Measurements from ENCODE around the gene PLPPR3. TPM values are rescaled to one million over a fixed set of nuclear protein-coding genes. Genes with fewer than 3 reads are reported as not detected.
A peak's percentile ranks its signal among the peaks of the same experiment; 100 is the strongest.
"Not testable (repeated sequence)": the region's sequence is repeated elsewhere in the genome, so short reads cannot be mapped to it uniquely, and the experiment has no call there.

Gene PLPPR3
- total and polyA plus RNA-seq, 9 donors: 0.13 to 0.90 (median 0.53) TPM

GRCh38 chr19:853614-854220 is 32.0 kb upstream of the PLPPR3 start:
- H3K27ac ChIP-seq (ENCODE audit: low read length): not testable (repeated sequence)
- 100% methylated on average over 5 of the region's 17 CpGs for WGBS (ENCODE audit: insufficient coverage)
- H3K27me3 ChIP-seq (ENCODE audit: control insufficient read depth, insufficient read depth, low read length): peaks cover 49% of the 10 kb centered on the region

GRCh38 chr19:853014-853585 is 31.3 kb upstream of the PLPPR3 start:
- Histone ChIP-seq H3K36me3 (ENCODE audit: control insufficient read depth, insufficient read depth, low read length) (no peaks in the 10 kb centered on the region), H3K9me3 (replicated peaks; ENCODE audit: control insufficient read depth, low read depth, low read length) (no peaks in the 10 kb centered on the region), H3K4me3 (ENCODE audit: low read length) (no peak overlapping the region), H3K27ac (ENCODE audit: low read length) (no peak overlapping the region), H3K27me3 (ENCODE audit: control insufficient read depth, insufficient read depth, low read length) (peaks cover 49% of the 10 kb centered on the region), H3K4me1 (ENCODE audit: control insufficient read depth, insufficient read depth, low read length) (peaks cover 13% of the 10 kb centered on the region)
- no peak for DNase-seq
- 28% methylated on average over 47 of the region's 67 CpGs for WGBS (ENCODE audit: insufficient coverage)

More at GRCh38 chr19:853614-854220, 32.0 kb upstream of the PLPPR3 start:
- H3K4me1 ChIP-seq (ENCODE audit: control insufficient read depth, insufficient read depth, low read length); DNase-seq; H3K9me3 ChIP-seq (replicated peaks; ENCODE audit: control insufficient read depth, low read depth, low read length); H3K4me3 ChIP-seq (ENCODE audit: low read length); H3K36me3 ChIP-seq (ENCODE audit: control insufficient read depth, insufficient read depth, low read length): not testable (repeated sequence)

GRCh38 chr19:852136-853013 is 30.6 kb upstream of the PLPPR3 start, which contains the start of gene ELANE:
ELANE (plus strand) TSS chr19:852303; CDS start chr19:852329, 26 bp downstream.
- Histone ChIP-seq H3K9me3 (replicated peaks; ENCODE audit: control insufficient read depth, low read depth, low read length) (no peaks in the 10 kb centered on the region), H3K27me3 (ENCODE audit: control insufficient read depth, insufficient read depth, low read length) (peaks cover 52% of the 10 kb centered on the region), H3K27ac (ENCODE audit: low read length) (no peak within 1 kb of the TSS), H3K36me3 (ENCODE audit: control insufficient read depth, insufficient read depth, low read length) (no peaks in the 10 kb centered on the region), H3K4me3 (ENCODE audit: low read length) (no peak within 1 kb of the TSS), H3K4me1 (ENCODE audit: control insufficient read depth, insufficient read depth, low read length) (peaks cover 20% of the 10 kb centered on the region)
- WGBS (ENCODE audit: insufficient coverage): 61% methylated on average over 31 of the region's 55 CpGs
- DNase-seq: peak; percentile 9

- no peak overlapping the region for H3K4me3 ChIP-seq (ENCODE audit: low read length)
- H3K27me3 ChIP-seq (ENCODE audit: control insufficient read depth, insufficient read depth, low read length): peaks cover 64% of the 10 kb centered on the region
- whole genome bisulfite sequencing (ENCODE audit: insufficient coverage): 30% methylated on average over 13 of the region's 13 CpGs
These were observed 29.2 kb upstream of the PLPPR3 start for GRCh38 chr19:850979-851335.

GRCh38 chr19:850221-850978 is 28.6 kb upstream of the PLPPR3 start:
- Histone ChIP-seq H3K9me3 (replicated peaks; ENCODE audit: control insufficient read depth, low read depth, low read length) (no peaks in the 10 kb centered on the region), H3K4me3 (ENCODE audit: low read length) (no peak overlapping the region), H3K36me3 (ENCODE audit: control insufficient read depth, insufficient read depth, low read length) (no peaks in the 10 kb centered on the region), H3K27ac (ENCODE audit: low read length) (peak overlapping the region; percentile 71), H3K4me1 (ENCODE audit: control insufficient read depth, insufficient read depth, low read length) (peaks cover 20% of the 10 kb centered on the region), H3K27me3 (ENCODE audit: control insufficient read depth, insufficient read depth, low read length) (peaks cover 69% of the 10 kb centered on the region)
- 5% methylated on average over 21 of the region's 28 CpGs for whole genome bisulfite sequencing (ENCODE audit: insufficient coverage)
- peak; percentile 93 for DNase-seq

More at GRCh38 chr19:850979-851335, 29.2 kb upstream of the PLPPR3 start:
- no peak for DNase-seq
- H3K4me1 ChIP-seq (ENCODE audit: control insufficient read depth, insufficient read depth, low read length): peaks cover 20% of the 10 kb centered on the region
- no peaks in the 10 kb centered on the region for H3K36me3 ChIP-seq (ENCODE audit: control insufficient read depth, insufficient read depth, low read length)
- H3K9me3 ChIP-seq (replicated peaks; ENCODE audit: control insufficient read depth, low read depth, low read length): no peaks in the 10 kb centered on the region
- H3K27ac ChIP-seq (ENCODE audit: low read length): peak overlapping the region; percentile 71

- 84% methylated on average over 7 of the region's 8 CpGs for WGBS (ENCODE audit: insufficient coverage)
- Histone ChIP-seq H3K4me1 (ENCODE audit: control insufficient read depth, insufficient read depth, low read length) (peaks cover 20% of the 10 kb centered on the region), H3K27me3 (ENCODE audit: control insufficient read depth, insufficient read depth, low read length) (peaks cover 74% of the 10 kb centered on the region)
- not testable (repeated sequence) for H3K4me3 ChIP-seq (ENCODE audit: low read length); H3K9me3 ChIP-seq (replicated peaks; ENCODE audit: control insufficient read depth, low read depth, low read length); DNase-seq; H3K36me3 ChIP-seq (ENCODE audit: control insufficient read depth, insufficient read depth, low read length); H3K27ac ChIP-seq (ENCODE audit: low read length)
These were observed 27.4 kb upstream of the PLPPR3 start for GRCh38 chr19:849195-849594.

GRCh38 chr19:848386-848921 is 26.7 kb upstream of the PLPPR3 start:
- Histone ChIP-seq H3K4me1 (ENCODE audit: control insufficient read depth, insufficient read depth, low read length) (peaks cover 25% of the 10 kb centered on the region), H3K27me3 (ENCODE audit: control insufficient read depth, insufficient read depth, low read length) (peaks cover 75% of the 10 kb centered on the region), H3K36me3 (ENCODE audit: control insufficient read depth, insufficient read depth, low read length) (no peaks in the 10 kb centered on the region), H3K27ac (ENCODE audit: low read length) (no peak overlapping the region), H3K9me3 (replicated peaks; ENCODE audit: control insufficient read depth, low read depth, low read length) (no peaks in the 10 kb centered on the region), H3K4me3 (ENCODE audit: low read length) (no peak overlapping the region)
- WGBS (ENCODE audit: insufficient coverage): 39% methylated on average over 12 of the region's 12 CpGs
- peak; percentile 15 for DNase-seq

GRCh38 chr19:845707-846521 is 24.2 kb upstream of the PLPPR3 start:
- H3K27ac ChIP-seq (ENCODE audit: low read length): no peak overlapping the region
- H3K9me3 ChIP-seq (replicated peaks; ENCODE audit: control insufficient read depth, low read depth, low read length): no peaks in the 10 kb centered on the region
- DNase-seq: peak; percentile 3
- WGBS (ENCODE audit: insufficient coverage): 71% methylated on average over 32 of the region's 37 CpGs
- no peaks in the 10 kb centered on the region for H3K36me3 ChIP-seq (ENCODE audit: control insufficient read depth, insufficient read depth, low read length)
- peaks cover 27% of the 10 kb centered on the region for H3K4me1 ChIP-seq (ENCODE audit: control insufficient read depth, insufficient read depth, low read length)
- H3K4me3 ChIP-seq (ENCODE audit: low read length): no peak overlapping the region
- peaks cover 70% of the 10 kb centered on the region for H3K27me3 ChIP-seq (ENCODE audit: control insufficient read depth, insufficient read depth, low read length)

GRCh38 chr19:844546-844971 is 22.8 kb upstream of the PLPPR3 start:
- no peak overlapping the region for H3K27ac ChIP-seq (ENCODE audit: low read length)
- H3K9me3 ChIP-seq (replicated peaks; ENCODE audit: control insufficient read depth, low read depth, low read length): no peaks in the 10 kb centered on the region
- H3K4me1 ChIP-seq (ENCODE audit: control insufficient read depth, insufficient read depth, low read length): peaks cover 21% of the 10 kb centered on the region
- no peak overlapping the region for H3K4me3 ChIP-seq (ENCODE audit: low read length)
- 42% methylated on average over 4 of the region's 11 CpGs for WGBS (ENCODE audit: insufficient coverage)
- DNase-seq: no peak
- peaks cover 72% of the 10 kb centered on the region for H3K27me3 ChIP-seq (ENCODE audit: control insufficient read depth, insufficient read depth, low read length)
- no peaks in the 10 kb centered on the region for H3K36me3 ChIP-seq (ENCODE audit: control insufficient read depth, insufficient read depth, low read length)
